DMS53 treated with DMSO at 0.1 percent for 48 hours (cell line): ENCODE data around the gene MTCH2.
"Not testable (repeated sequence)": the region's sequence is repeated elsewhere in the genome, so short reads cannot be mapped to it uniquely, and the experiment has no call there.

Experiments used
- DNase-seq: peaks from one replicate; lab custom pipeline; 2025; ENCODE audit not compliant: unreplicated experiment; lab: John Stamatoyannopoulos, UW

The MTCH2 gene

GRCh38 chr11:47642099-47642855 is at the start of gene MTCH2:
TSS of gene MTCH2 (minus strand) at chr11:47642559. CDS start at chr11:47642465, 94 bp downstream.
- peak; percentile 83 for DNase-seq

GRCh38 chr11:47691979-47692378 is 49.6 kb upstream of the MTCH2 start:
- DNase-seq = no peak

GRCh38 chr11:47689480-47689879 is 47.1 kb upstream of the MTCH2 start:
- DNase-seq = no peak

GRCh38 chr11:47688991-47689390 is 46.6 kb upstream of the MTCH2 start:
- no peak for DNase-seq

GRCh38 chr11:47688111-47688510 is 45.8 kb upstream of the MTCH2 start:
- DNase-seq = no peak

- DNase-seq = not testable (repeated sequence)
Observed at GRCh38 chr11:47686704-47687103, 44.3 kb upstream of the MTCH2 start.

GRCh38 chr11:47686151-47686550 is 43.8 kb upstream of the MTCH2 start:
- no peak for DNase-seq

GRCh38 chr11:47675851-47676250 is 33.5 kb upstream of the MTCH2 start:
- no peak for DNase-seq

- DNase-seq = no peak
Observed at GRCh38 chr11:47672283-47672730, 29.9 kb upstream of the MTCH2 start.

GRCh38 chr11:47669856-47670255 is 27.5 kb upstream of the MTCH2 start:
- no peak for DNase-seq

- DNase-seq = peak; percentile 0
Observed at GRCh38 chr11:47668665-47669064, 26.3 kb upstream of the MTCH2 start.

GRCh38 chr11:47667555-47667954 is 25.2 kb upstream of the MTCH2 start:
- DNase-seq = no peak

- DNase-seq = no peak
Observed at GRCh38 chr11:47667135-47667534, 24.8 kb upstream of the MTCH2 start.

GRCh38 chr11:47664936-47665335 is 22.6 kb upstream of the MTCH2 start:
- not testable (repeated sequence) for DNase-seq

GRCh38 chr11:47661245-47661644 is 18.9 kb upstream of the MTCH2 start:
- DNase-seq = no peak

- no peak for DNase-seq
Observed at GRCh38 chr11:47659276-47659675, 16.9 kb upstream of the MTCH2 start.

GRCh38 chr11:47656260-47656885 is 14.0 kb upstream of the MTCH2 start:
- DNase-seq = no peak

GRCh38 chr11:47651818-47652469 is 9.6 kb upstream of the MTCH2 start:
- DNase-seq = no peak

- DNase-seq = no peak
Observed at GRCh38 chr11:47649276-47649675, 6.9 kb upstream of the MTCH2 start.

GRCh38 chr11:47646019-47646418 is 3.7 kb upstream of the MTCH2 start:
- no peak for DNase-seq

GRCh38 chr11:47645500-47645899 is 3.1 kb upstream of the MTCH2 start:
- DNase-seq = no peak

- DNase-seq = peak; percentile 5
Observed at GRCh38 chr11:47641600-47642098, 710 bp downstream of the MTCH2 start.
